Peyer's patch (tissue), 4 donors: ENCODE results near the gene ICA1. TPM values are rescaled to one million over a fixed set of nuclear protein-coding genes. Genes with fewer than 3 reads are reported as not detected.

Experiments
- DNase-seq, 3 donors: peaks; one replicate each; pipeline ENCODE4 v3.0.0-alpha.2; 2017 to 2019
- H3K27ac ChIP-seq, 4 donors: fragments of 200-600 bp; sonication (generic); one replicate each; pipeline ENCODE4 v1.5.1; 2016 to 2019
- H3K27me3 ChIP-seq, 2 donors: fragments of 200-600 bp; sonication (generic); one replicate each; pipeline ENCODE4 v1.5.1; 2019
- H3K36me3 ChIP-seq, 3 donors: fragments of 200-600 bp; sonication (generic); one replicate each; pipeline ENCODE4 v1.5.1; 2016 to 2019
- H3K4me1 ChIP-seq, 4 donors: fragments of 200-600 bp; sonication (generic); one replicate each; pipeline ENCODE4 v1.5.1; 2016 to 2019
- H3K4me3 ChIP-seq, 4 donors: fragments of 200-600 bp; sonication (generic); 1 replicate in 3 of 4; 2 replicates in 1 of 4; pipeline ENCODE4 v1.5.1; 2016 to 2019; ENCODE audit warnings: mild to moderate bottlenecking in 1 of 4
- H3K9me3 ChIP-seq, 4 donors: fragments of 200-600 bp; sonication (generic); one replicate each; pipeline ENCODE4 v1.5.1; 2016 to 2019; ENCODE audit warnings: mild to moderate bottlenecking in 1 of 4
- POLR2A ChIP-seq, 2 donors: fragments of 450-650 bp; IDR thresholded peaks; one replicate each; pipeline ENCODE4 v1.5.1; 2017; ENCODE audit warnings: antibody characterized with exemption in 2 of 2, mild to moderate bottlenecking in 2 of 2, moderate library complexity in 2 of 2
- total RNA-seq, 4 donors: library from RNA; depleted of rRNA; stranded (reverse); fragments of >200 nt; gene quantifications; one replicate each; pipeline ENCODE4 v1.1.0, GENCODE V29; 2016
- TF ChIP-seq, protein P1 (sequence below), 6 experiments: fragments of 450-650 bp in 4 of 6; fragments of 200-600 bp in 2 of 6; sonication (generic) in 1 of 6; IDR thresholded peaks; one replicate each; pipeline ENCODE4 v1.5.1; 2017 to 2019; ENCODE audit warnings: antibody characterized with exemption in 6 of 6, mild to moderate bottlenecking in 3 of 6, moderate library complexity in 1 of 6

The ICA1 gene
- total RNA-seq, 4 donors from 2014 or later: 37.0 to 79.9 (median 52.4) TPM

GRCh38 chr7:8236780-8237407, 25.1 kb downstream of the ICA1 start:
- H3K27ac ChIP-seq: no peak overlapping the region
- no peaks in the 10 kb centered on the region for H3K27me3 ChIP-seq
- H3K4me3 ChIP-seq: no peak overlapping the region
- no peak for TF ChIP-seq POLR2A (IDR thresholded peaks at IDR 0.05)
- TF ChIP-seq, protein P1, sequence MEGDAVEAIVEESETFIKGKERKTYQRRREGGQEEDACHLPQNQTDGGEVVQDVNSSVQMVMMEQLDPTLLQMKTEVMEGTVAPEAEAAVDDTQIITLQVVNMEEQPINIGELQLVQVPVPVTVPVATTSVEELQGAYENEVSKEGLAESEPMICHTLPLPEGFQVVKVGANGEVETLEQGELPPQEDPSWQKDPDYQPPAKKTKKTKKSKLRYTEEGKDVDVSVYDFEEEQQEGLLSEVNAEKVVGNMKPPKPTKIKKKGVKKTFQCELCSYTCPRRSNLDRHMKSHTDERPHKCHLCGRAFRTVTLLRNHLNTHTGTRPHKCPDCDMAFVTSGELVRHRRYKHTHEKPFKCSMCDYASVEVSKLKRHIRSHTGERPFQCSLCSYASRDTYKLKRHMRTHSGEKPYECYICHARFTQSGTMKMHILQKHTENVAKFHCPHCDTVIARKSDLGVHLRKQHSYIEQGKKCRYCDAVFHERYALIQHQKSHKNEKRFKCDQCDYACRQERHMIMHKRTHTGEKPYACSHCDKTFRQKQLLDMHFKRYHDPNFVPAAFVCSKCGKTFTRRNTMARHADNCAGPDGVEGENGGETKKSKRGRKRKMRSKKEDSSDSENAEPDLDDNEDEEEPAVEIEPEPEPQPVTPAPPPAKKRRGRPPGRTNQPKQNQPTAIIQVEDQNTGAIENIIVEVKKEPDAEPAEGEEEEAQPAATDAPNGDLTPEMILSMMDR (IDR thresholded peaks at IDR 0.05): no peak
- no peaks in the 10 kb centered on the region for H3K9me3 ChIP-seq
- no peaks in the 10 kb centered on the region for H3K36me3 ChIP-seq
- H3K4me1 ChIP-seq: no peaks in the 10 kb centered on the region
- no peak for DNase-seq

- DNase-seq: no peak
- Histone ChIP-seq H3K27me3 (no peaks in the 10 kb centered on the region), H3K4me1 (no peaks in the 10 kb centered on the region), H3K36me3 (no peaks in the 10 kb centered on the region), H3K27ac (no peak overlapping the region), H3K4me3 (no peak overlapping the region), H3K9me3 (no peaks in the 10 kb centered on the region)
- TF ChIP-seq POLR2A (IDR thresholded peaks at IDR 0.05): no peak
Measured at GRCh38 chr7:8232999-8233847, 28.7 kb downstream of the ICA1 start.

- TF ChIP-seq, protein P1 (IDR thresholded peaks at IDR 0.05): no peak
- no peak for TF ChIP-seq POLR2A (IDR thresholded peaks at IDR 0.05)
Measured at GRCh38 chr7:8229927-8230326, 32.0 kb downstream of the ICA1 start.

DNA sequence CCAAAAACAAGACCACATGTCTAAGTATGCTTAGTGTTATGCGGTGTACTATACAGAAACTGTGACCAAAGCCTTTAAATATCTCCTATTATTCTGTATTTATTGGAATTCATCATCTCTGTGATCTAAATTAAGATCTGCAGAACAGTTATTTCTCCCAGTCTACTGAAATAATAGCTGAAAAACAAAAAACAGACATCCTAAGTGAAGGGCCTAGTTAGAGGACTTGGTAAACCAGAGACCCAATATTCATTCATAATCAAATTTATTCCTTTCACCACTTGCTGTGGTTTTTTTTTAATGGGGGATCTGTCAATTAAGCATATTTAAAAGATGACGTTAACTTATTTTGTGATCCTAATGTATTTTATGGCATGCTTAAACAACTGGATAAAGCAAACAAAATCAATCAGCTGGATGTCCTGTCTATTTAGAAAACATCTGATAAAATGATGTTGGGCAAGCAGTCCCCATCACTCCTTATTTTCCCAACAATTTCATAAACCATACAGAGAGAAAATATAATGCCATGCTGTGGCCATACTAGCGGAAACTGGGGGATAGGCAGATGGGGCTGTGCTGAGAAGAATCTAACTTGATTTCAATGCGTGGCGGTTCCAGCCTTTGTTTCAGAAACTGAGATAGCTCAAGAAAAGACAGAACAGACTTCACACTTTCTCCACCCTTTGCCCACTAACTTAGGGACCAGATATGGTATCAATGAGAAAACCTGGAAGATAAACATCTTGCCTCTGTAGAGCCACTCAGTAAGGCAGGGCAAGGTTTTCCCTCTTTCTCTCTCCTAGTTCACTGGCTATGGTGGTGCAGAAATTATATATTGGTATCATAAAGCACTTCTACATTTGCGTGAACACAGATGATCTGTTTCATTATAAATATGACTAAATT, 32.9 kb downstream of the ICA1 start:
- TF ChIP-seq, protein P1 (IDR thresholded peaks at IDR 0.05): no peak
- TF ChIP-seq POLR2A (IDR thresholded peaks at IDR 0.05): no peak
- DNase-seq: no peak
- H3K9me3 ChIP-seq: no peaks in the 10 kb centered on the region
- H3K4me1 ChIP-seq: no peaks in the 10 kb centered on the region
- H3K4me3 ChIP-seq: no peak overlapping the region
- no peaks in the 10 kb centered on the region for H3K27me3 ChIP-seq
- H3K27ac ChIP-seq: no peak overlapping the region
- no peaks in the 10 kb centered on the region for H3K36me3 ChIP-seq

More at GRCh38 chr7:8229927-8230326, 32.0 kb downstream of the ICA1 start:
- no peaks in the 10 kb centered on the region for H3K36me3 ChIP-seq
- no peaks in the 10 kb centered on the region for H3K4me1 ChIP-seq
- H3K4me3 ChIP-seq: no peak overlapping the region
- H3K27me3 ChIP-seq: no peaks in the 10 kb centered on the region
- no peak for DNase-seq
- no peaks in the 10 kb centered on the region for H3K9me3 ChIP-seq
- no peak overlapping the region for H3K27ac ChIP-seq

DNA sequence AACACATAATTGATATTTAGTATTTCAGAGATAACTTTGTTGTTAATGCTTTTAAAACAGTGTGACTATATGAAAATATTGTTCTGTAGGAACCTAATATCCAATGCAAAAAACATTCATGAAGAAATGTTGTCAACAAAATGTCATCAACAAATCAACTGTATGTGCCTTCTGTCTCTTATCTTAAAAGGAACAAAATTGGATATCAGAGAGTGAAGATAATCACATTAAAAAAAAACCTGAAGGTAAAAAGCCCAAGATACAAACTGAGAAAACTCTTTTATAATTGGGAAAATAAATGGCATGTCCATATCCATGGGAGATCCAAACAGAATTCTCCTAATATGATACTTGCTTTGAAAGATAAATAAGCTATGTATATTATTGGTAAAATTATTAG, 33.9 kb downstream of the ICA1 start:
- no peak for DNase-seq
- H3K4me1 ChIP-seq: no peaks in the 10 kb centered on the region
- no peak for TF ChIP-seq POLR2A (IDR thresholded peaks at IDR 0.05)
- TF ChIP-seq, protein P1 (IDR thresholded peaks at IDR 0.05): no peak
- H3K27me3 ChIP-seq: no peaks in the 10 kb centered on the region
- H3K27ac ChIP-seq: no peak overlapping the region
- no peaks in the 10 kb centered on the region for H3K9me3 ChIP-seq
- H3K36me3 ChIP-seq: no peaks in the 10 kb centered on the region
- H3K4me3 ChIP-seq: no peak overlapping the region
